NCI-H2107 treated with DMSO at 0.1 percent for 48 hours (cell line): ENCODE measurements around the gene CACNG4.
"Not testable (repeated sequence)": the region's sequence is repeated elsewhere in the genome, so short reads cannot be mapped to it uniquely, and the experiment has no call there.

Source experiments
- DNase-seq: peaks from one replicate; lab custom pipeline; 2025; ENCODE audit not compliant: unreplicated experiment; lab: John Stamatoyannopoulos, UW

CACNG4 gene

DNA sequence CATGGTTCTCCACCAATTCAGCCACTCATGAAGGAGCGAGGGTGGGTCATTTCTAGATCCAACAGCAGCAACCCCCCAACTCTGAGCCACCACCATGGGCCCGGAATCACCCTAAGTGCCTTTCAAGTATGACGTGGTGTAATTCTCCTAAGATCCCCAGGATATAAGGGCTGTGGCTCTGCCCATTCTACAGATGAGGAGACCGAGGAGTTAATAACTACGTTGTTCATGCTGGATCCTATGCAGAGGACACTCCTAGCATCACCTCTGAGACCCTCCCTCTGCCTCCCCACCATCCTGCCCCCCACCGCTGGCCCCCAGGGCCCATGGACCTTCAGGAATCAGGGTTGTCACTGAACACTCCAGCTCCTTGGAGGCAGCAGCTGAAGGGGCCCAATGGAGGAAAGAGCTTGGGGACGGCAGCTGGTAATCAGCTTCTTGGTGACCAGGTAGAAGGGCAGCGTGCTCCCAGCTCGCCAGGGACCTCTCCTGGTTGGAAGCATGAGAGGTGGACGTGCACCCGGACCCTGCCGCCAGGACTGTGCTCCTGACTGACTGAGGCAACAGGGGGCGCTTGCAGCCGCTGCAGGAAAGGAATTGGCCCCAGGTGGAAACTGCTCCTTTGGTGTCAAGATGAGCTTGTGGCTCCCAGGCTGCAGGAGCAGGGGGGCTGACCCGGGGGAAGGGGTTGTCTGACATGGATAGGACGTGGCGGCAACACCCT lies 51.7 kb downstream of the CACNG4 start:
- DNase-seq: no peak

DNA sequence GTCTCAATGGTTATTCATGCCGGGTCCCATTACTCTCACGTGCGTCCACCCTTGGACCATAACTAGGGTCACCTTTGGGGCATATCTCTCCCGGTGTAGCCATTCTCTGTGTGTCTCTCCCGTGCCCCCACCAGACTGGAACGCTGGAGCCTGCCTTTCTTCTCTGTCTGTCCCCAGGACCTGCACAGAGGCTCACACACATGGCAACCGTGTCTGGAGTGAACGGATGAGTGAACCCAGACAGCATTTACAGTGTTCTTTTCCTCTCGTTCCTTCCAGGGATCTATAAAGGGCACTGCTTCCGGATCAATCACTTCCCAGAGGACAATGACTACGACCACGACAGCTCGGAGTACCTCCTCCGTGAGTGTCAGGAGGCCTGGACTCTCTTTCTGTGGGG lies 53.4 kb downstream of the CACNG4 start:
- DNase-seq: no peak

DNA sequence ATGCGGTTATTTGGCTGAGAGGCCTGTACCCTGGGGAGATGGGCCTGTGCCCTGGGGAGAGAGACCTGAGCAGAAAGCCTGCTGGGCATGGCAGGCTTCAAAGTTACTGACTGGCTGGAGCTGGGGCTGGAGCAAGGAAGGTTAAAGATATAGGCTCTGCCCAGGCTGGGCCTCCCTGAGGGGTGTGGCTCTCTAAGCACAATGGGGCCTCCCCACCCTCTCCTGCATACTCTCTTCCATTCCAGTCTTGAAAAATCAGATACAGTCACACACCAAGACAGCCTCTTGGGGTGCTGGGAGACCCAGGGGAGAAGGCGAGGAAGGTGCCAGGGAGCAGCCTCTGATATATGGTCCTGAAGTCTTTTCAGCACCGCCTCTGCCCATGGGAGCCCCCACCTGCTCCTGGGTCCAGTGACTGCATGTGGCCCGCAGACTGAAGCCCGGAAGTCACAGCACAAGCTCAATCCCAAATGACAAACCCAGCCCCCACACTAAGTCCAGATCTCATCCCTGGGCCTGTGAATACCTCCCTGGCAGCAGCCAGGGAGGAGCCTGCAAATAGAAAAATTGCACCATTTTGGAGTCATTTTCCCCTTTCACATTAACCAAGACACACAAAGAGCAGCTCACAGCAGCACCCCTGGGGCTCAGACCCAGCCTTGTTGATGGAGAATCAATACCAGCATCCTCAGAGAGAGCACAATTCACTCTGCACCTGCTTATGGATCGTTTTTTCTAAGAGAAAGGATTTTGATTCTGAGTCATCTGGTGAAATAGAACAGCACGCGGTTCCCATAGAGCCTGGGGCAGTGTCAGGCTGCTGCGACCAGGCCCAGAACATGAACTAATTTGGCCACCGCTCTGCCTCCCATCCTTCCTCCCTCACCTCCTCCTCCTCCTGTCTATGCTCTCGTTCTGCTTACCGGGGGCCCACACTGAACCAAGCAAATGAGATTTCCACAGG lies 54.2 kb downstream of the CACNG4 start:
- DNase-seq: peak; percentile 85

DNA sequence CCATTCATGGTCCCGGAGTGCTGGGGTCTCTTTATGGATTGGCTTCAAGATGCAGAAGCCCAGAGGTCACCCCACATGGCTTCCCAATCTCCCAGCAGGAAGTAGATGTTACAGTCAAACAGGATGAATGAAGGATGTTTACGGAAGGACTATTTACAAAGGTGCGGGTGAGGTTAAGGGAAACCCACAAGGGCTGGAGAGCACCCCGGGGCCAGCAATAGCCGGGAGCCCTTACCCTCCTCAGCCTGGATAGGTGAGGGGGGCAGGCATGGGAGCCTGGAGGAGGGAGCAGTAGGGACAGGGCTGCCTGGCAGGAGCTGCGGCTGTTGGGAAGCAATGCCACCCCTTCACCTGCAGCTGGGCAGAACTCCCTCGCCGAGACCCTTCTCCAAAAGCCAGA lies 55.3 kb downstream of the CACNG4 start:
- peak; percentile 3 for DNase-seq

DNA sequence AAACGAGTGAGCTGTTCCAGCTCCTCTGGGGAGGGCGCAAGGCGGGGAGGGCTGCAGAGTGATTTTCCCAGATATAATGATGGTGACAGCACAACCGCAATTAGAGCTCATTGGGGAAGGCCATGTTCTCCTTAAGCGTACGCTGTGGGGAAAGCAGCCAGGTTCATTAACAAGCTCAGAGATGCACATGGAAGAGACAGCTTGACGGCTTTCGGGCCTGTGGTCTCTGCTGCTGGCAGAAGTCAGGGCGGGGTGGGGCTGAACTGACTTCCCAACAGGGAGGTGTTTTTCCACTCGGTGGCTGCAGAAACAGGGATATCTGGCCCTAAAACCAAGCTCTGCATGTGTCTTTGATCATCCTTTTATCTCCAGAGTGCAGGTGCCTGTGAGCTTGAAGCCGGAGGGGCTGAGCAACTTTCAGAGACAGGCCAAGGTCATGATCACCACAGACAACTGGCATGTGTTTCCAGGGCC lies 55.8 kb downstream of the CACNG4 start:
- DNase-seq: no peak

DNA sequence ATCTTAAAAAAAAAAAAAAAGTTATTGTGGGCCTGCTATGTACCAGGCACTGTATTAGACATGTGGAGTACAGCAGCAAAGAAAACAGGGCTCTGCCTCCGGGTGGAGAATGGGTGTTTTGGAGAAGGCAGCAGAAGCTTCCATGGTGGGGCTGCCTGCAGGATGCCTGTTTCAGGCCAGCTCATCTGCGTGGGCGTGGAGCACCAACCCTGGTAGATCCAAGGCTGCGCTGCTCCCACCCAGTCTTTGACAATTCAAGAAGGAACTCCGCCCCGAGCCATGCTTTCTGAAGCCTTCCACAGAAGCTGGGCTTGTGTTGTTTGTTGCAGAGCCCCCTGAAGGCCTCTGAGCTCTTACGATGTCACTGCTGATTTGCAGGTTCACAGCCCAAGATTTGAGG lies 56.7 kb downstream of the CACNG4 start:
- no peak for DNase-seq

DNA sequence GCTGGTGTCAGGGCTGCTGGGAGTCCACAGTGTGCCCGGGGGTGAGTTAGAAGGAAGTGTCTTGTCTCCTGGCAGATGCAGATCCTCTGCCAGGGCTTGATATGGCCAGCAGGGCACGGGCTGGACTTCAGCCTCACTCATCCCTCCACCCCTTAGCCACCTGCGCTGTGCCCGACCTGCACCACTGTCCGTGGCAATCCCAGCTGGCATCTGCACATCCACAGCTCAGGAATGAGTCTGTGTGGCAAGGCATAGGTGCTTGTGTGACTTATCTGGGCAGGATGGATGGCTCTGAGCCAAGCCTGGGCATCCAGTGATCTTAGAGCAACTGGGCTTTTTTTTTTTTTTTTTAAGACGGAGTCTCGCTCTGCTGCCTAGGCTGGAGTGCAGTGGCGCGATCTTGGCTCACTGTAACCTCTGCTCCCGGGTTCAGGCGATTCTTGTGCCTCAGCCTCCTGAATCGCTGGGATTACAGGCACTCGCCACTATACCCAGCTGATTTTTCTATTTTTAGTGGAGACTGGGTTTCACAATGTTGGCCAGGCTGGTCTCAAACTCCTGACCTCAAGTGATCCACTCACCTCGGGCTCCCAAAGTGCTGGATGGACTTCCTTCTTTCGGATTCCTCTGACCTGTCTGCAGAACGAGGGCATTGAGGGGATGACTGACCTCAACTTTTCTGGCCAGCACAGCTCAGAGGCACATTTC lies 57.4 kb downstream of the CACNG4 start:
- no peak for DNase-seq

DNA sequence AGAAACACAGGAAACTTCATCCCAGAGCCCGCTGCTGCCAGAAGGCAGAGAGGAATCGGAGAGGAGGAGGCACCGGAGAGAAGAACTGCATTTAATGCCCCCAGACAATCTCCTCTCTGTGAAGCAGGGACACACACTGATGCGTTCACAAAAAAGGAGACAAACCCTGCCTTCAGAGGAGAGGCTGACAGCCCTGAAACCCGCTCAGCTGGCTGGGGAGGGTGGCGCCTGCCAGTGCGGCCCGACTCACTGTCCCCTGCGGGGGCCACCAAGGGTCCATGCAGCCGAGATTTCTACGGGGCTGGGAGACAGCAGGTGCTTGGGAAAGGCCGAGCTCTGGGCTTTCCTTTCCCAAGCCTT lies 57.9 kb downstream of the CACNG4 start:
- no peak for DNase-seq

DNA sequence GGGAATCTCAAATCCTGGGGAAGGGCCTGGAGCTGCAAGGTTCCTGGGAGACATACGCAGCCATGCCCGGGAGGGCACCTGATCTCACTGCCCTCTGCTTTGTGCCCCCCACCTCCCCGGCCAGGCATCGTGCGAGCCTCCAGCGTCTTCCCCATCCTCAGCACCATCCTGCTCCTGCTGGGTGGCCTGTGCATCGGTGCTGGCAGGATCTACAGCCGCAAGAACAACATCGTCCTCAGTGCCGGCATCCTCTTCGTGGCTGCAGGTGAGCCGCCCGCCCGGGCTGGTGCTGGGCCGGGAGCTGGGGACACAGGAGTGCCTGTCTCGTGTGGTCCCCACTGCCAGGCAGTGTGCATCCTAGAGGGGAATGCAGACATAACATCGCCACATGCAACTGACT lies 60.2 kb downstream of the CACNG4 start:
- no peak for DNase-seq

DNA sequence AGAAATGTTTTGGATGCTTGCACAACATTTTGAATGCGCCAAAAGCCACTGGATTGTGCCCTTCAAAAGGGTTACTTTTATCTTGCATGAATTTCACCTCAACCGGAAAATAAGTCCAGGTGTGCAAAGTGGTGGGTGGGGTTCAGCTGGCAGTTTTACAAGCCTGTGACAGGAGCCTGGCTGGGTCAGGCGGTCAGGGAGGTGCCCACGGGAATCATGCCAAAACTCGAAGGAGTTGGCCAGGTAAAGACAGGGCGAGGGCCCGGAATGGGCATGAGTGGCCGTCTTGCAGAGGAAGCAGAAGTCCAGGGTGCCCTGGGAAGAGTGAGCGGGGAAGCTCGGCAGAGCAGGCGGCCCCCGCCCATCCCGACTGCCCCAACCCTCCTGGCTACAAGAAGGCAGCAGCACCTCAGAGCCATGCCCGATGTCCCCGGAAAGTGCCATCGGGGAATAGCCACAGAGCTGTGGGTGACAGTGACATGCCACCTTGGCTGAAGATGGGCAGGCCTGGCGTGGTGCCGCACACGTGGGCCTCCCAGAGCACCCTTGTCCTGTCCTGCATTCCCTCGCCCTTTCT lies 60.8 kb downstream of the CACNG4 start:
- DNase-seq: no peak

DNA sequence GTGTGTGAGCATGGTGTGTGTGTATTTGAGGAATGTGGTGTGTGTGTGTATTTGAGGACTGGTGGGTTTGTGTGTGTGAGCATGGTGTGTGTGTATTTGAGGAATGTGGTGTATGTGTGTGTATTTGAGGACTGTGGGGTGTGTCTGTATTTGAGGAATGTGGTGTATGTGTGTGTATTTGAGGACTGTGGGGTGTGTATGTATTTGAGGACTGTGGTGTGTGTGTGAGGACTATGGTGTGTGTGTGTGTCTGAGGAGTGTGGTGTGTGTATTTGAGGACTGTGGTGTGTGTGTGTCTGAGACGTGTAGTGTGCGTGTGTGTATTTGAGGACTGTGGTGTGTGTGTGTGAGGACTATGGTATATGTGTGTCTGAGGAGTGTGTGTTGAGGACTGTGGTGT lies 61.8 kb downstream of the CACNG4 start:
- no peak for DNase-seq

DNA sequence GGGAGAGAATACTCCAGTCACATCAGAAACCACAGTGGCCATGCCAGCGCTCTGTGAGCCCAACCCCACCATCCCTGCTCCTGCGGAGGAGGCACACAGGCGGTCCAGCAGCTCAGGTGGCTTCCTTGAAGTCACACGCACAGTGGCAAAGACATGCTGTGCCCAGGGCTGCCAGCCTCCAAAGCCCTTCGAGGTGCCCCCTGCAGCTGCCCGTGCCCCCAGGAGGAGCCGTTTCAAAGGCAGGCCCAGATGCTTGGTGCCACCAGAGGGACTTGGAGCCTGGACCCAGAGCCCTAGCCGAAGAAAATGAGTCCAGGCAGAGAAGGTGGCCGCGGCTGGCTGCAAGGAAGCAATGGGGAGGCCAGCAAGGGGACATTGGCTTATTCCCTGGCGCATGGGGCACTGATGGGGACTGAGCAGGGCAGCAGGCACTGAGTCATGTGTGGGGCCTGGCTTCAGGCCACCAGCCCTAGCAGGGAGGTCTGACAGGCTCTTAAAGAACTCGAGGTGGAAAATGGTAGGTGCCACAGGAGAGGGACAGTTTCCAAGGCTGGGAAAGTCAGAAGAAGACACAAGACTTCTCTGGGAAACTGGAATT lies 62.6 kb downstream of the CACNG4 start:
- DNase-seq: no peak

DNA sequence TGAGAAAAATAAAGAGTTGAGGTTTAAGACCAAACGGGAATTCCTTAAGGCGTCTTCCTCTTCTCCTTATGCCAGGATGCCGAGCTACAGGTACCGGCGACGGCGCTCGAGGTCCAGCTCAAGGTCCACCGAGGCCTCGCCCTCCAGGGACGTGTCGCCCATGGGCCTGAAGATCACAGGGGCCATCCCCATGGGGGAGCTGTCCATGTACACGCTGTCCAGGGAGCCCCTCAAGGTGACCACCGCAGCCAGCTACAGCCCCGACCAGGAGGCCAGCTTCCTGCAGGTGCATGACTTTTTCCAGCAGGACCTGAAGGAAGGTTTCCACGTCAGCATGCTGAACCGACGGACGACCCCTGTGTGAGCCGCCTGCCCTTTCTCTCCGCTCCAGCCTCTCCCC lies 66.1 kb downstream of the CACNG4 start:
- no peak for DNase-seq

DNA sequence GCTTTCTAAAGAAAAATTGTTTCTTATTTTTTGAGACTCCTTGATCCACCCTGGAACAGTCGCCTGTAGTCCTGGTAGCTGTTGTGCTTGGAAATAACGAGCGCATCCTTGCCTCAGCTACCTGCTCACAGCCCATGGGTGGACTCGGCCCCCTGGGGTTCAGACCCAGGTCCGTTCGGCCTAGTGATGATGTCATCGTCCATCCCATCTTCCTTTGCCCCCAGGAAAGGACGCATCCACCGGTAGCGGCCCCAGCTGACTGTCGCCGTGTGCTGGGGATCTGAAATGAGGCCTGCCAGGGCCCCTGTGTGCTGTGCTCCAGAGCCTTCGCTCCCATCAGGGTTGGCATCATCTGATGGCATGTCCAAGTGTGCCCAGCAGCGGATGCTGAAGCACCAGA lies 67.9 kb downstream of the CACNG4 start:
- no peak for DNase-seq

DNA sequence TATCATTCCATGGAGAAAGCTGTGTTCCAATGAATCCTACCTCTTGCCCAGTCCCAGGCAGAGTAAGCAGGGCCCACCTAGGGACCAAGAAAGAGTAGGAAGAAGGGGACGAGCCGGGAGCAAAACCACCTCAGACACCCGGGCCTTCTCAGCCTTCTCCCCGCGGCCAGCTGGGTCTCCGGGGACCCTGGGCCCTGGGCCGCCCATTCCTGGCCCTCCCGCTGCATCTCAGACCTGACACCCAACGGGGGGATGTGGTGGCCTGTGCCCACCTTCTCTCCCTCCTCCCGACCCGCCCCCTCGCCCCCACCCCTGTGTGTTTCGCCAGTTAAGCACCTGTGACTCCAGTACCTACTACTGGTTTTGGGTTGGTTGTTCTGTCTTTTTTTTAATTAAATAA lies 68.5 kb downstream of the CACNG4 start:
- DNase-seq: no peak

DNA sequence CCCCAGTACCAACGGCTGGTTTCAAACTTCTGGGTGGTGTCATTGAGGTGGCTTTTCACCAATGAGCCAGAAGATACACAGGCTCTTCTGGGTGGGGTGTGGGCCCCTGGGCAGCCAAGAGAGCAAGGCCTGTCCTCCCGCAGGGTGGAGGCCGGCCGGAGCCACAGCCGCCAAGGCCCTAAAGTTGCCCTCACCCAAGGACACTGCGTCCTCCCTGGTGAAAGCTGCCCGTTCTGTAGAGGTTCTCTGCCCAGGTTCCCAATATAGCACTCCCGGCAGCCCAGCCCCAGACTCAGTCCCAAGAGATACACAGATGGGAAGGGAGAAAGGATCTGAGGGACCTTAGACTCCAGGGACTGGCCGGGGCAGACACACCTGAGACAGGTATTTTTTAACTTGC lies 69.1 kb downstream of the CACNG4 start:
- DNase-seq: no peak

DNA sequence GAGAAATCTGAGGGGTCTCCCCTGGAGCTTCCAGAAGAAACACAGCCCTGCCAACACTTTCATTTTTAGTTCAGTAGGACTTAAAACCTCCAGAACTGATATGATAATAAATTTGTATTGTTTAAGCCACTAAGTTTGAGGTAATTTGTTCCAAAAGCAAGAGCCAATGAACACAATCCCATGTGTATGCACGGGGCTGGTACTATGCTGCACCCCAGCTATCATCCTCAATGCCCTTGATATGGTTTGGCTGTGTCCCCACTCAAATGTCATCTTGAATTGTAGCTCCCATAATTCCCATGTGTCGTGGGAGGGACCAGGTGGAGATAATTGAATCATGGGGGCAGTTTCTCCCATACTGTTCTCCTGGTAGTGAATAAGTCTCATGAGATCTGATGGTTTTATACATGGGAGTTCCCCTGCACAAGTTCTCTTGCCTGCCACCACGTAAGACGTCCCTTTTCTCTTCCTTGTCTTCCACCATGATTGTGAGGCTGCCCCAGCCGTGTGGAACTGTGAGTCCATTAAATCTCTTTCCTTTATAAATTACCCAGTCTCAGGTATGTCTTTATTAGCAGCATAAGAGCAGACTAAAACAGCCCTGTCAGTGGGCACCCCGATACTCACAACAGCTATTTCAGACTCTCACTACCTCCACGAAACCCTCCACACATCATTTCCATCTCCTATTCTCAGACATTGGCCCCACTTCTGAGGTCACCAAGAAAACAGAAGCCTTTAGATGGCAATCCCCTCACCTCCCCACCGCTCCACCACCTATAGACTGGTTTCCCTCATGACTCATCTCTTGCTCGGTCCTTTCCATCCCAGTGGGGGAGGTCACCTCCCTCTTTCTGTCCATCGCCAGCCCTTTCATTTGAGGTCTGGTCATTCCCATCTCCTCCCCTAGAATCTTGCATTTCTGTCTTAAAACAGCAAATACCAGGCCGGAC lies 70.9 kb downstream of the CACNG4 start:
- no peak for DNase-seq

DNA sequence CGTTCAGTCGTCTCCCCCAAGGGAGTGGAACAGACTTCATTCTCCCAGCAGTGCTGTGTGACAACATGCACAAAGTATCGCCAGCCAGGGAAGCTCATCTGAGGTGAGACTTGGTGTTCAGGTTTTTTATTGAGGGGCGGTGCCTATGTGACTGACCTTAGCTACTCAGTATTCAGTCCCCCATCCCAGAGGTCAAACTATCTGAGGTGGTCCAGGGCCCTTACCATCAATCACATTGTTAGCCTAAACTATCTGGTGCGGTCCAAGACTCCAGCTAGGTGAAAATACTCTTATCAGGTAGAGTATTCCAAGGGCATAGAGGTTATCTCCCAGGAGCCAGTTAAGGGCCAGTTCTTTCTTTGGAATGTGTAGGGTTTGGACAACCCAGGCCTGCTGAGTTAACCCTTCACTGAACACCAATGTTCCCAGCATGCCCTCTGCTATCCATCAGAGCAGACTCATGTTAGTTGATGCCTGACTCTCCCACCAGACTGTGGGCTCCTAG lies 74.4 kb downstream of the CACNG4 start:
- DNase-seq: no peak

DNA sequence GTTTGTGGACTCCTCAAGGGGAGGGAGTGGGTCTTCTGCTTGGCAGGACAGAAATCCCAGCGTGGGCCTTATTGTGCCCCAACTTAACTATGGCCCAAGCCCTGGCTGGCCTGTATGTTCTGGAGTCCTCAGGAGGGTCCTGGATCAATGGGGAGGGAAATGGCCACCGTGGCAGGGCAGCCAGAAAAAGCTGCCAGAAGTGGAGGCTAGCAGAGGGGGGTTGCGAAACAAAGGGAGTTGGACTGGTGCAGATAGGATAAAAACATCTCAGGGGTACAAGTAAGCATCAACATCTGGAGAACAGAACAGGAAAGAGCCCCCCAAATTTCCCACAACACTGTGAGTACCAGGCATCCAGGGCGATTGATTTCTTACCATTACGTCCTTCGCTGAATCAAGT lies 76.1 kb downstream of the CACNG4 start:
- DNase-seq: no peak

DNA sequence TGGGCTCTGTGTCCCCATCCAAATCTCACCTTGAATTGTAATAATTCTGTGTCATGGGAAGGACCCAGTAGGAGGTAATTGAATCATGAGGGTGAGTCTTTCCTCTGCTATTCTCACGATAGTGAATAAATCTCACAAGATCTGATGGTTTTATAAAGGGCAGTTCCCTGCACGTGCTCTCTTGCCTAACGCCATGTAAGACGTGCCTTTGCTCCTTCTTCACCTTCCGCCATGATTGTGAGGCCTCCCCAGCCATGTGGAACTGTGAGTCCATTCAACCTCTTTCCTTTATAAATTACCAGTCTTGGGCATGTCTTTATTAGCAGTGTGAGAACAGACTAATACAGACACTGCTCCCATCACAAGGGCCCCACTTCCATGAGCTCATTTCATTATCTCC lies 76.6 kb downstream of the CACNG4 start:
- not testable (repeated sequence) for DNase-seq
